ENCODE results near the gene SLC17A6.

DNA sequence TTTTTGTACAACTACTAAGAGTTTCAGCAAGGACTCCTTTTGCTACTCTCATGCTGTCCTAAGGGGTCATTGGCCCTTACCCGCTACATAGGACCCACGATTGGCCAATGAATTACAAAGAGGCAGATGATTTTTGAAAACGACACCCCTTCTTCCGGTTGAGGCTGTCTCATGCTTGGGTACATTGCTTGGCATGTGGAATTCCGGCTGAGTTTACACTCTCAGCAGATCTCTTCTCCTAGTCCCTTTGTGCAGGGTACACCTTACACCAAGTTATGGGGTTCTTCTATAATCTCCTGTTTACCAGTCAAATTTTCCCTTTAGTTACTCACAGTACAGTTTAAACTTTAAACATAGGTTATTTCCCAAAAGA lies 52.1 kb downstream of the SLC17A6 start:
- TF ChIP-seq, protein P1, sequence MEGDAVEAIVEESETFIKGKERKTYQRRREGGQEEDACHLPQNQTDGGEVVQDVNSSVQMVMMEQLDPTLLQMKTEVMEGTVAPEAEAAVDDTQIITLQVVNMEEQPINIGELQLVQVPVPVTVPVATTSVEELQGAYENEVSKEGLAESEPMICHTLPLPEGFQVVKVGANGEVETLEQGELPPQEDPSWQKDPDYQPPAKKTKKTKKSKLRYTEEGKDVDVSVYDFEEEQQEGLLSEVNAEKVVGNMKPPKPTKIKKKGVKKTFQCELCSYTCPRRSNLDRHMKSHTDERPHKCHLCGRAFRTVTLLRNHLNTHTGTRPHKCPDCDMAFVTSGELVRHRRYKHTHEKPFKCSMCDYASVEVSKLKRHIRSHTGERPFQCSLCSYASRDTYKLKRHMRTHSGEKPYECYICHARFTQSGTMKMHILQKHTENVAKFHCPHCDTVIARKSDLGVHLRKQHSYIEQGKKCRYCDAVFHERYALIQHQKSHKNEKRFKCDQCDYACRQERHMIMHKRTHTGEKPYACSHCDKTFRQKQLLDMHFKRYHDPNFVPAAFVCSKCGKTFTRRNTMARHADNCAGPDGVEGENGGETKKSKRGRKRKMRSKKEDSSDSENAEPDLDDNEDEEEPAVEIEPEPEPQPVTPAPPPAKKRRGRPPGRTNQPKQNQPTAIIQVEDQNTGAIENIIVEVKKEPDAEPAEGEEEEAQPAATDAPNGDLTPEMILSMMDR (IDR thresholded peaks at IDR 0.05), result no peak
- TF ChIP-seq FOXP1 (CRISPR knock-in tag; IDR thresholded peaks at IDR 0.05; ENCODE audit: borderline replicate concordance), result no peak
